Astrocyte (in vitro differentiated cells and primary cell): ENCODE data around the gene RAB4B. TPM values are rescaled to one million over a fixed set of nuclear protein-coding genes. Genes with fewer than 3 reads are reported as not detected.

Experiments
- DNase-seq: peaks from one replicate; pipeline ENCODE4 v3.0.0-alpha.2; 2010; ENCODE audit warnings: low read depth
- FAIRE-seq: peaks from 2 replicates; lab custom pipeline; 2011; peaks lifted over from hg19 to GRCh38; lab: Jason Lieb, UNC
- H2AFZ ChIP-seq: 2 replicates; pipeline ENCODE4 v1.6.0; 2012; ENCODE audit warnings: low read depth, low read length, inconsistent platforms
- H3K27ac ChIP-seq: 2 replicates; pipeline ENCODE4 v1.5.1; 2011; ENCODE audit warnings: low read depth, low read length, inconsistent platforms
- H3K27me3 ChIP-seq: 2 replicates; pipeline ENCODE4 v1.6.0; 2011; ENCODE audit warnings: low read length, inconsistent platforms; ENCODE audit not compliant: insufficient read depth
- H3K36me3 ChIP-seq: 2 replicates; pipeline ENCODE4 v1.5.1; 2011; ENCODE audit warnings: low read length, inconsistent platforms; ENCODE audit not compliant: insufficient read depth
- H3K4me1 ChIP-seq: 2 replicates; pipeline ENCODE4 v1.5.1; 2011; ENCODE audit warnings: low read length, inconsistent platforms; ENCODE audit not compliant: insufficient read depth
- H3K4me2 ChIP-seq: 2 replicates; pipeline ENCODE4 v1.6.0; 2012; ENCODE audit warnings: low read length, inconsistent platforms
- H3K4me3 ChIP-seq: 2 replicates; pipeline ENCODE4 v1.5.1; 2011; ENCODE audit warnings: low read depth, mild to moderate bottlenecking, low read length, inconsistent platforms; ENCODE audit not compliant: insufficient read depth
- H3K79me2 ChIP-seq: 2 replicates; pipeline ENCODE4 v1.6.0; 2012; ENCODE audit warnings: mild to moderate bottlenecking, low read length, inconsistent platforms; ENCODE audit not compliant: insufficient read depth
- H3K9ac ChIP-seq: 2 replicates; pipeline ENCODE4 v1.6.0; 2012; ENCODE audit warnings: mild to moderate bottlenecking, low read length, inconsistent platforms
- H3K9me3 ChIP-seq: 2 replicates; pipeline ENCODE4 v1.5.1; 2012; ENCODE audit warnings: low read depth, mild to moderate bottlenecking, low read length, inconsistent platforms; ENCODE audit not compliant: insufficient read depth
- H4K20me1 ChIP-seq: 2 replicates; pipeline ENCODE4 v1.6.0; 2012; ENCODE audit warnings: low read length, inconsistent platforms; ENCODE audit not compliant: insufficient read depth
- H3K27ac Mint-ChIP-seq: one replicate; pipeline ENCODE4 v1.8.0; 2021; ENCODE audit warnings: mild to moderate bottlenecking, mixed read lengths; ENCODE audit not compliant: unreplicated experiment
- H3K27me3 Mint-ChIP-seq: one replicate; pipeline ENCODE4 v1.8.0; 2021; ENCODE audit warnings: low read depth, mixed read lengths; ENCODE audit not compliant: unreplicated experiment
- H3K36me3 Mint-ChIP-seq: one replicate; pipeline ENCODE4 v1.8.0; 2021; ENCODE audit warnings: low read depth, mixed read lengths; ENCODE audit not compliant: unreplicated experiment
- H3K4me1 Mint-ChIP-seq: one replicate; pipeline ENCODE4 v1.8.0; 2021; ENCODE audit warnings: low read depth, mixed read lengths; ENCODE audit not compliant: unreplicated experiment
- H3K4me3 Mint-ChIP-seq: one replicate; pipeline ENCODE4 v1.8.0; 2021; ENCODE audit warnings: mild to moderate bottlenecking, moderate library complexity, mixed read lengths; ENCODE audit not compliant: unreplicated experiment
- H3K9me3 Mint-ChIP-seq: one replicate; pipeline ENCODE4 v1.8.0; 2021; ENCODE audit warnings: mild to moderate bottlenecking, mixed read lengths; ENCODE audit not compliant: unreplicated experiment
- CTCF ChIP-seq: IDR thresholded peaks from 2 replicates; pipeline ENCODE4 v1.5.1; 2011; ENCODE audit warnings: low read depth, mild to moderate bottlenecking, inconsistent platforms, low read length, moderate library complexity; ENCODE audit not compliant: insufficient read depth
- EZH2 ChIP-seq: IDR thresholded peaks from 2 replicates; pipeline ENCODE4 v1.6.1; 2012; ENCODE audit warnings: mild to moderate bottlenecking, low read length, inconsistent platforms; ENCODE audit not compliant: insufficient read depth
- total RNA-seq: library from RNA; stranded (reverse); gene quantifications from 2 replicates; pipeline ENCODE4 v1.2.1, GENCODE V29; 2021

The RAB4B gene
- total RNA-seq, 1 donor from 2014 or later, result 18.8 TPM

DNA sequence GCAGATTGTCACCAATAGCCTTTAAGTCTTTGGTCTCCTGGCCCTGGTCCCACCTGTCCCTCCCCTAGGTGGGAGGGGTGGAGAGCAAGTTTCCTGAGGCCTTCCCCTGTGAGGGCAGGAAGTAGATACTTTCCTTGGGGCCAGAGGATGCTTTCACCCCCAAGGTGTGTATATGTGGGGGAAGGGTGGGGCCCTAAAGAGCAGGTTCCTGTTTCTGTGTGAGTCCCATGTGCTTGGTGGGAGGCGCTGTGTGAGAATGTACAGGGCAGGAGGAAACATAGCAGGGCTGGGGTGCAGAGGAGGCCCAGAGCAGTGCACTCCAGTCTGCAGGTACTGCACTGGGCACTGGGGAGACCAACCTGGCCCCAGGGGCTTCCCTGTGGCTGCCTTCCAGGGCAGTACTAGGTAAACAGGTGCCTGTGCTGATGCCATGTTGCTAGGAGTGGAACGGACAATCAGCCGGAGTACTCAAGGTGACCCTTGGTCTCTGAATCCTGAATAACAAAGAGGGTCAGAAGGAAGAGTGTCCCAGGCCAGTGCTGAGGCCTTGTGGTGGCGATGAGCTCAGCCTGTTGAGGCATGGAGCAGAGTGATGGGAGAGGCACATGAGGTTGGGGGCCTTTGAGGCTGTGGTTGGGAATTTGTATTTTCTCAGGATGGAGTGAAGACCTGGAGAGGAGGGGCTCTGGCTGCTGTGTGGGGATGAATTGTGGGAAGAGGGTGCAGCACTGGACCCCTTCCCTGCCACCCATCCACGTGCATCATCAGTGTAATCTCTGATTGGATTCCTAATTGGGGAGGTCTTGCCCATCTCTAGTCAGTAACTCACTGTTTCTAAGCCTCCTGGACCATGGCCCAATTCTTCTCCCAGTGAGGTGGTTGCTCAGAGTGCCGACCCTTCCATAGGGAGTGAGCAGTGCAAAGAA lies 26.1 kb downstream of the RAB4B start:
- peak overlapping the region; percentile 69 for H3K4me3 Mint-ChIP-seq
- H3K9me3 Mint-ChIP-seq, result no peaks in the 10 kb centered on the region
- peaks cover 44% of the 10 kb centered on the region for H3K4me1 Mint-ChIP-seq
- Histone ChIP-seq H3K4me2 (peak overlapping the region; percentile 97), H3K79me2 (peaks cover 90% of the 10 kb centered on the region), H3K9ac (no peak overlapping the region), H3K36me3 (peaks cover 4% of the 10 kb centered on the region), H3K9me3 (no peaks in the 10 kb centered on the region), H3K27ac (no peak overlapping the region), H3K27me3 (no peaks in the 10 kb centered on the region), H2AFZ (no peak overlapping the region), H3K4me1 (peaks cover 41% of the 10 kb centered on the region), H3K4me3 (no peak overlapping the region), H4K20me1 (peaks cover 93% of the 10 kb centered on the region)
- FAIRE-seq, result no peak
- DNase-seq, result no peak
- no peaks in the 10 kb centered on the region for H3K27me3 Mint-ChIP-seq
- H3K27ac Mint-ChIP-seq, result peak overlapping the region; percentile 85
- peaks cover 12% of the 10 kb centered on the region for H3K36me3 Mint-ChIP-seq
- TF ChIP-seq CTCF, result no peak
- no peak for TF ChIP-seq EZH2

GRCh38 chr19:40804783-40805242 lies 26.8 kb downstream of the RAB4B start:
- Histone ChIP-seq H3K27me3 (no peaks in the 10 kb centered on the region), H3K4me1 (peaks cover 41% of the 10 kb centered on the region), H3K9ac (no peak overlapping the region), H3K27ac (no peak overlapping the region), H3K79me2 (peaks cover 88% of the 10 kb centered on the region), H3K4me2 (peak overlapping the region; percentile 5), H3K9me3 (no peaks in the 10 kb centered on the region), H2AFZ (no peak overlapping the region), H3K36me3 (peaks cover 4% of the 10 kb centered on the region), H4K20me1 (peaks cover 97% of the 10 kb centered on the region), H3K4me3 (no peak overlapping the region)
- DNase-seq, result no peak
- no peaks in the 10 kb centered on the region for H3K27me3 Mint-ChIP-seq
- no peak overlapping the region for H3K4me3 Mint-ChIP-seq
- H3K4me1 Mint-ChIP-seq, result peaks cover 45% of the 10 kb centered on the region
- no peak for FAIRE-seq
- H3K36me3 Mint-ChIP-seq, result peaks cover 12% of the 10 kb centered on the region
- peak overlapping the region; percentile 85 for H3K27ac Mint-ChIP-seq
- H3K9me3 Mint-ChIP-seq, result no peaks in the 10 kb centered on the region
- TF ChIP-seq CTCF, result no peak
- TF ChIP-seq EZH2, result no peak
